CD4-positive, alpha-beta T cell treated with Interleukin-4 for 1 hour (primary cell): ENCODE measurements around the gene PIWIL4.

Source experiments
- DNase-seq, 2 donors: peaks; one replicate each; pipeline ENCODE4 v3.0.0-alpha.2; 2020 to 2022

PIWIL4 gene

DNA sequence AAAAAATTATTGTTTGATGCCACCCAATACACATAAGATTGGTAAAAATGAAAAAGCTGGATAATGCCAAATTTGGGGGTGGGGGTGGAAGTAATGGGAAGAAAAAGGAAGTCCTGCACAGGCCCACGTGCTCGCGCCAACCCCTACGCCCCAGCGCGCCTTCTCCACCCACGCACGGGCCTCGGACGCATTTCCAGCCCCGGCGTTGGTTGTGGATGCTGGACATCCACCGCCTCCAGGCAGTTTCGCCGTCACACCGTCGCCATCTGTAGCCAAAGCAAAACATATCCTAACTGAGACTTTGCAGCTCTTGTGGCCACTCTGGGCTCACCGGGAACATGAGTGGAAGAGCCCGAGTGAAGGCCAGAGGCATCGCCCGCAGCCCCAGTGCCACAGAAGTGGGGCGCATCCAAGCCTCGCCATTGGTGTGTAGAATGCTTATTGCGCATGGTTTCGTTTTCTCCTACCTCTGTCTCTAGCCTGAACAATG is at the start of gene PIWIL4:
Gene PIWIL4 (plus strand): TSS at position 188 of the 490 bp plus-strand sequence. CDS start 151 bp downstream, at position 339.
- DNase-seq: no peak

DNA sequence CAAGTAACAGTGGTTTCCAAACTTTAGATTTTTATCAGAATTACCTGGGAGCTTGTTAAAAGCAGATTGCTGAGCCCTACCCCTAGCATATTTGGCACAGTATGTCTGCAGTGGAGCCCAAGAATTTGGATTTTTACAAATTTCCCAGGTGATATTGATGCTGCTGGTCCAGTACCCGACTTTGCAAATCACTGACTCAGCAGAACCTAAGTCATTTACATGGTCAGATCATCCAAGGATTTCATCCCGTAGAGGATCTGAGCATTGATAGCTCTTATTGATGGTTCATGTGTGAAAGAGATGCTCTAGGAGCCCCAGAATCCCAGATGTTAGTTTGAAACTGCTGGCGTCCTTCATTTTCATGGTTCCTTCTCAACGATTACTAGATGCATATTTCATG is 48.9 kb upstream of the PIWIL4 start:
- DNase-seq: no peak

DNA sequence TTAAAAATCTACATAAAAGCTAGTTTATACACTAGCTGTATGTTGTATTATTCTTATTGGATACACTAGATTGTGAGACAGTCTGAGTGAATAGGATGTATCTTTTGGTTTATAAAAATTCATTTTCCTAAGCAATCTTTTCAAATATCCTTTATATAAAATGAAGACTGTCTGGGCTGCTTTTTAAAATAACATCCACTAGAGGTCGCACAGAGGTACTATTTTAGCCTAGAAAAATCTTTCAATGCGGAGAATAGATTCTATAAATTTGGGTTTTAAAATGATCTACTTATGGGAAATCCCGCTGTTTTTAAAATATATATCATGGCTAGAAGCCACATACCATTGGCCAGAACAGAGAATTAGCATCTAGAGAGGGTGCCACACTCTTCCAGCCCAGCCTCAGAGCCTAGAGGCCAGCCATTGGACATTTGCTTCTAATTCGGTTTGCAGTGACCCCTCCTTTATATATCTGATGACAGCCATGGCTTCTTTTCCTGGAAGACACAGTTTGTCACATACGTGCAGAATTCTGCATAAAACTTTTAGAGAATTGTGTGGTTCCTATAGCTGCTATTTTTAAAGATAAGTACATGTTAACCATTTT is 47.6 kb upstream of the PIWIL4 start:
- peak in 1 of 2 donors; percentile 49 for DNase-seq

DNA sequence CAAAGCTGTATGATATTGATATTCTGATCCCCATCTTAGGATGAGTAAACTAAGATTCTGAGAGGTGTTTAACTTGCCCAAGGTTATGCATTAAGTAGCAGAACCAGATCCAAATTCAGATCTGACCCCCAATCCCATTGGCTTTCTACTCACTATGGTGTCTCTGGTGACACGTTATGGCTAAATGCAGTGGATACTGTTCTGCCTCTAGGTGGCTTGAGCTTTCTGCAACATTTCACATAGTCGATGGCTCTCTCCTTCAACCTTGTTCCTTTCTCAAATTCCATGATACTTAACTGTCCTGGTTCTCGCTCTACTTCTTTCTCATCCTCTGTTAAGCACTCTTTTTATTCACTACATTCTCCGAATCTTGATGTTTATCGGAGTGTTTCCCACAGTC is 45.5 kb upstream of the PIWIL4 start:
- DNase-seq: no peak

DNA sequence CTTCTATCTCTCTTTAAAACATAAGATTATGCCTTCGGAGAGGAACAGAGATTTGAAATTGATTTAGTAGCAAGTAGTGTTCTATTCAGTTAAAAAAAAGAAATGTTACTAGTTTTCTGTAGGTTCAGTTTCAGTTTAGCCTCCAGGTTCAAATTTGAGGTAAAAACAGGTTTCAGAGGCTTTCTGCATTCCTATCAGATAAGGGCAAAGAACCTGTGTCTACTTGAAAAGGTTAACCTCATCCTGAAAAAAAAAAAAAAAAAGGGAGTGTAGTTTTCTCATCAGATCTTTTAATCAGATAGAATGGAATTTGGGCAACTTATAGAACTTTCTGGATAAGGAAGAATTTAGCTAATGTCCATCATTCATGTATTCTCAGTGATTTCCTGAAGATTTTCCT is 42.8 kb upstream of the PIWIL4 start:
- no peak for DNase-seq

DNA sequence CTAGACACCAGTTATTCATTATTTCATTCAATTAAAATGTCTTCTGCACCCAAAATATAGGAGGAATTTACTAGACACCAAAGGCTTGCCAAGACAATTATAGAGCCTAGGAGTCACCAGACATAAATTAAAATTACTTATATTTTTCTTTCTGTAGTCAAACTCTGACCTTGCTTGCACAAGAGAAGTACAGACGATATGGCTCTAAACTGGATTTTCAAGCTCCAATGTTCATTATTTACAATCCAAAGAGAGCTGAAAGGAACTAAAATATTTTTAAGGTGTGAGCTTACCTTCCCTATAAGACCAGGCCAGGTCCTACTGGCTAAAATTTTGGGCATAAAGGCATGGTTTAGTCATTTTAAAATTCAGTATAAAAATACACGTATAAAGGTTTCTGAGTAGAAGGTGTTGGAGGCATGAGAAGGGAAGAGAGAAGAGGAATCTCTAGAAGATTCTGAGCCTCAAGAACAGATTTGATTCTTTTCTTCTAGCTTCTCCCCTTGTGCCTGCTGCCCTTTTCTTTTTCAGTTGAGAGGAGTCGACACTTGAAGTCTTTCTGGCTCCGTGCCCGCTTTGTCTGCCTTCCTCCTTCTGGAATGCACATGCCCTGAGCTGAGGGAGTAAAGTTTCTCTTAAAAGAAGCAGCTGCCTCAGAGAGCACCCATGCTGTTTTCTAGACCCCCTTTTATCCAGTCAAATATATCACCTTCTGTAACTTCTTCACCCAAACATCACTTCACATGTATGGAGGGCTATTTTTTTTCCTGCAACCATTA is 41.4 kb upstream of the PIWIL4 start:
- DNase-seq: no peak

DNA sequence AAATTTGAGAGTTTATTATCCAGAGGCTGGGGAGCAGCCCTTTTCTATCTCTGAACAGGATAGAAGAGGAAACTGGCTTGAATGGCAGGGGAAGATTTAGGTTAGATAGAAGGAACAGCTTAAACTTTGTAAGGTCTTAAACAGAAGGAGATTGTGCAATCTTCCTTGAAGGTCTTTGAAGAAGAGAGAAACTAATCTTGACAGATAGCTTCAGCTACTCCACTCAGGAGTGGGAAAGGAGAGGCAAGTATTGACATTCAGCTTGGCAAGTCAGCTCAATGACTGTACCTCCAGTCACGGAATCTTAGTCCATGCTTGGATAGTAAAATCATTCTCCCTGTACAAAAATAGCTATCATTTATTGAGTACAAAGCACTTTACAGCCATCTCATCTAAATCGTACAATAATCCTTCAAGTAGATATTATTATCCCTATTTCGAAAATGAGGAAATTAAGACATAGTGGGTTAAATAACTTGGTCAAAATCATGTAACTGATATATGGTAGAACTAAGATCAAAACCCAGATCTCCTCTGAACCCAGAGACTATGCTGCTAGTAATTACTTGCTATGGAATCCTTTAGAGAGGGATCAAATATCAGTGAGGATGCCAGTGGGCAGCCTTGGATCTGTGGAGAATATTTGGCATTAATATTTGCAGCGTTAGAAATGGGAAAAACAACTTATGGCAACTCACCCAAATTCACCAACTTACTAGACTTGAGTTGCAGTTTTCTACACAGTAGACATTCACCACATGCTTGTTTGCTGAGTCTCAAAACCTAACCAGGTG is 40.3 kb upstream of the PIWIL4 start:
- no peak for DNase-seq

DNA sequence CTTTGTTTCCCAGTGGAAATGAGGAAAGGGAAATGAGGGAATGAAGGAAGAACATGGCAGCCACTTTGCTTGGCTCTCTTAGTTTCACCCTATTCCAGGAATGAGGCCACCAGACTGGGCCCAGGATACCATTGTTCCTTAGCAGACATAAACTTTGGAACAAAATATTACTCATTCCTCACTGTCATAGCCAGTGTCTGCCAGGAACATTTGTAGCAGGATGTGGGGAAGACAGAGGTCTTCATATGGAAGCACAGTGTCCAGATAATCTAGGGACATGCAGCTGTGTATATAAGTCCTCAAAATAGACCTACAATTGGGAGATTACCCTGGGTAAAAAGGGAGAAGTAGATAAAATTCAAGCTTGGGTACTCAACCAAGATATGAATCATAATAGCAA is 38.6 kb upstream of the PIWIL4 start:
- DNase-seq: no peak

DNA sequence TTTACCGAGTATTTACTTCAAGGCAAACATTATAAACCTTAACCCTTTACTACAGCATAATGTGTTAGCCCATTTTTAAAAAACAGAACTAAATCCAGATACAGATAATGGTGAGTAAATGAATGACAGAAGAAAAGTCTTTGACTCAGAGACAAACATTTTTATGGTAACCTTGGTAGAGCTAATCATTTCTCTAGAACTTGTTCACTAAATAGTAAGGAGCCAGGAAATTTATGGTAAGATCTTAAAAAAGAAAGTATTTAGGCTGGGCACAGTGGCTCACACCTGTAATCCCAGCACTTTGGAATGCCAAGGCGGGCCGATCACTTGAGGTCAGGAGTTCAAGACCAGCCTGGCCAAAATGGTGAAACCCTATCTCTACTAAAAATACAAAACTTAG is 35.0 kb upstream of the PIWIL4 start:
- DNase-seq: no peak

DNA sequence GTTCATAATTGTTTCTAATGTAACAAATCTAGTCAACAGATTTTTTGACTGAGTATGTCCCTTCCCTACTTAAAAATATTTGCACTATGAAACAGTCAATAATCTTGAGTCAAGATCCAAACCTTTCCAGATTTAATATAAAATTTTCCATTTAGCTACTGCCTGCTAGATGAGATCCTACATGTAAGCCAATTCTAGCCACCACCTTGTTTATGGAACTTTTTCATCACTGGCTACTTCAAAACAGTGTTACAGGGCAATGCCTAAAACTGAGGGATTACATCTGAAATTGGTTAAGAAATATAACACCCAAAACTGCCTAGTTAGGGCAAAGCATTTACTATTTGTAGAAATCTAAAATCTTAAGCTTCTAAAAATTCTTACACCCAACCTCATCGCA is 34.0 kb upstream of the PIWIL4 start:
- DNase-seq: no peak

DNA sequence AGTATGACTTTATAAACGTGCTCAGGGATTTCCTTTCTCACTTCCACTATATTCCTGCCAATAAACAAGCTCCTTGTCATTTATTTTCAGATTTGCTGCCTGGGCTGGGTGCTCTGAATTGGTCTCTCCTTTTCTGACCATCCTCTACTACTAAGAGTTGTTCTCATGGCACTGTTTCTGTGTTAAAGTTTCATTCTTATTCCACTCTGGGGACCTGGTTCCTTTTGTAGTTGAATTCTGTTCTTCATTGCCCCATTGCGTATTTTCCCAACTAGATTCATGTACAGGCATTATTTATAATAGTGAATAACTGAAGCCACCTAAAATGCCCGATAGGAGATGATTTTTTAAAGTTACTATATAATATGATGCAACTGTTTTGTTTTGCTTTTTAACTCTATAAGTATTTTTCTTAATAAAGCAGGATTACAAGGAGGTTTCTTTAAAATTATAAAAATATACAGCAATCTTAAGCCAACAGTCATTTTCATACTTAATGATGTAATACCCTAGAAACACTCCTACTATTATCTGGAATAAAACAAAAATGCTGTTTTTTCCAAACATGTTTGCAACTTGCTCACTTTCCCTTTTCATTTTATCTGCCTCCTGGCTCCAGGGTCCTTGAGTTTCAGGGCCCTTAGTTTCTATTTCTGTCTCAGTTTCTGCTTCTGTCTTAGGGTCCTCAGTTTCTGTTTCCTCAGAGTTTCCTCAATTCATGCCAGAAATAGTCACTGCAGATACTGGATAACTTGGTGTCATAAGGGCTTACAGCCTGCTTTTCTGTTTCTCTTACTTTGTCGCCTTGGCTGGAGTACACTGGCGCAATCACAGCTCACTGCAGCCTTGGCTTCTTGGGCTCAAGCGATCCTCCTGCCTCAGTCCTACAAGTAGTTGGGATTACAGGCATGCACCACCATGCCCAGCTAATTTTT is 33.2 kb upstream of the PIWIL4 start:
- no peak for DNase-seq

DNA sequence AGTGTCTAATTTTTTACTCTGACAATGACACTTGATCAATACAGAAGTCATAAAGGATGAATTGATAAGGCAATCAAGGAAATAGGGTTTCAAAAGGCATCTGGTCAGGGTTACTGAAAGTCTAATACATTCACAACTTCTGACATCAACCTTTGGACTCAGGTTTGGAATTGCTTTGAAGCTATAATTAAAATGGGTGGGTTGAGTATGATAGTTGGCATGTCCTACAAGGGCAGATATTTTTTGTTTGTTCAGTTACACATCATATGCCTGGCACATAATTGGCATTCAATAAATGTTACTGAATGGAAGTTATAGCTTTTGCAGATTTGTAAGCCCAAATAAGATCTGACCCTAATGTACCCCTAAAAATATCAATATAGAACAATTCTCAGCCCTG is 30.8 kb upstream of the PIWIL4 start:
- DNase-seq: no peak

DNA sequence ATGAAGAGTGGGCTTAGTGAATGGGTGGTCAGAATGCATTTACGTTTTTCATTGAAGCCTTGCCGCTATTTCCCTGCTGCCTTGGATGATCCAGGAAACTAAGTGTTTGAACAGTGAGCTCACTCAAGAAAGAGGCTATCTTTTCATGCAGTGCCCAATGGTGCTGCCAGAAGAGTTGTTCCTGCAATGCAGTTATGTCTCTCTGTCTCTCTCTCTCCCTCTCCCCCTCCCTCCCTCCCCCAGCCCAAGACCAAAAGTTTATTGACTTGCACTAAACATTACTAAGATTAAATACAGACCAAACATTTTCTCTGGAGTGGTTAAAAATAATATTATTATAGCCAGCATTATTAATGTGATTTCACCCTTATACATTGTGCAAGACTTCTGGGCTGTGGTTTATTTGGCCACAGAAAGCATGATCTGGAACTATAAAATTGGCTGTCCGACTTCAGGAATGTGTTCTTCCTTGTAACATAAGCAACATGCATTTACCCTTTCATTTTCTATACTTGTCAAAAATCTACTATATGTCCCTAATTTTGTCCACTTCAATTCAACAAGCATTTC is 30.1 kb upstream of the PIWIL4 start:
- no peak for DNase-seq

DNA sequence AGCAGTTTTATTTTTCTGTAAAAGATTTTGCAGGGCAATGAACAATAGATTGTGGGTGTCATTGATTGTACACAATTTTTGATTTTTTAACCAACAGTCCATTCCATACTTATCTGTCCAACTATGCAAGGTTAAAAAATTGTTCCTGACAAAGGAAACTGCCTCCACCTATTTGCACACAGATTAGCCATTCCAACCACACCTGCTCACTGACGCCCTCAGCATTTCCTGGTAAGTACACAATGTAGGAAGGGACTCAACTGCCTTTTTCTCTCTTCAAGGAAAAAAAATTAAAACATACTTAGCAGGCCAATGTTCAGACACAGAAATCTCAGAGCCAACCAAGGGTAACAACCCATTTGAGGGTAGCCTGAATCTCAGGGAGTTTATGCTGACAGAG is 27.7 kb upstream of the PIWIL4 start:
- no peak for DNase-seq

DNA sequence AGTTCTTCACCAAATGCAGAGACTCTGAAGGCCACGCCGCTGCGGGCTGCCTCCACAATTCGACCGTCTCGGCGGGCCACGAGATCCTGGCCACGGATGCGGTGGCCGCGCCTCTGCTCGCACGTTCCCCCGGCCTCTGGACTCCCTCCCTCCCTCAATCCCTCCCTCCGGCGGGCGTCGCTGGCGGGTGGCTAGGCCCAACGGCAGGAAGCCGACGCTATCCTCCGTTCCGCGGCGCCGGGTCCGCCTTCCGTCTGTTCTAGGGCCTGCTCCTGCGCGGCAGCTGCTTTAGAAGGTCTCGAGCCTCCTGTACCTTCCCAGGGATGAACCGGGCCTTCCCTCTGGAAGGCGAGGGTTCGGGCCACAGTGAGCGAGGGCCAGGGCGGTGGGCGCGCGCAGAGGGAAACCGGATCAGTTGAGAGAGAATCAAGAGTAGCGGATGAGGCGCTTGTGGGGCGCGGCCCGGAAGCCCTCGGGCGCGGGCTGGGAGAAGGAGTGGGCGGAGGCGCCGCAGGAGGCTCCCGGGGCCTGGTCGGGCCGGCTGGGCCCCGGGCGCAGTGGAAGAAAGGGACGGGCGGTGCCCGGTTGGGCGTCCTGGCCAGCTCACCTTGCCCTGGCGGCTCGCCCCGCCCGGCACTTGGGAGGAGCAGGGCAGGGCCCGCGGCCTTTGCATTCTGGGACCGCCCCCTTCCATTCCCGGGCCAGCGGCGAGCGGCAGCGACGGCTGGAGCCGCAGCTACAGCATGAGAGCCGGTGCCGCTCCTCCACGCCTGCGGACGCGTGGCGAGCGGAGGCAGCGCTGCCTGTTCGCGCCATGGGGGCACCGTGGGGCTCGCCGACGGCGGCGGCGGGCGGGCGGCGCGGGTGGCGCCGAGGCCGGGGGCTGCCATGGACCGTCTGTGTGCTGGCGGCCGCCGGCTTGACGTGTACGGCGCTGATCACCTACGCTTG is 23.2 kb upstream of the PIWIL4 start, which contains the start of gene FUT4:
Gene FUT4 (plus strand): TSS at position 227 of the 951 bp plus-strand sequence. CDS start 213 bp downstream, at position 440.
- peak; percentile 66 to 68 for DNase-seq

DNA sequence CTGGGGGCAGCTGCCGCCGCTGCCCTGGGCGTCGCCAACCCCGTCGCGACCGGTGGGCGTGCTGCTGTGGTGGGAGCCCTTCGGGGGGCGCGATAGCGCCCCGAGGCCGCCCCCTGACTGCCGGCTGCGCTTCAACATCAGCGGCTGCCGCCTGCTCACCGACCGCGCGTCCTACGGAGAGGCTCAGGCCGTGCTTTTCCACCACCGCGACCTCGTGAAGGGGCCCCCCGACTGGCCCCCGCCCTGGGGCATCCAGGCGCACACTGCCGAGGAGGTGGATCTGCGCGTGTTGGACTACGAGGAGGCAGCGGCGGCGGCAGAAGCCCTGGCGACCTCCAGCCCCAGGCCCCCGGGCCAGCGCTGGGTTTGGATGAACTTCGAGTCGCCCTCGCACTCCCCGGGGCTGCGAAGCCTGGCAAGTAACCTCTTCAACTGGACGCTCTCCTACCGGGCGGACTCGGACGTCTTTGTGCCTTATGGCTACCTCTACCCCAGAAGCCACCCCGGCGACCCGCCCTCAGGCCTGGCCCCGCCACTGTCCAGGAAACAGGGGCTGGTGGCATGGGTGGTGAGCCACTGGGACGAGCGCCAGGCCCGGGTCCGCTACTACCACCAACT is 22.4 kb upstream of the PIWIL4 start:
- DNase-seq: no peak

DNA sequence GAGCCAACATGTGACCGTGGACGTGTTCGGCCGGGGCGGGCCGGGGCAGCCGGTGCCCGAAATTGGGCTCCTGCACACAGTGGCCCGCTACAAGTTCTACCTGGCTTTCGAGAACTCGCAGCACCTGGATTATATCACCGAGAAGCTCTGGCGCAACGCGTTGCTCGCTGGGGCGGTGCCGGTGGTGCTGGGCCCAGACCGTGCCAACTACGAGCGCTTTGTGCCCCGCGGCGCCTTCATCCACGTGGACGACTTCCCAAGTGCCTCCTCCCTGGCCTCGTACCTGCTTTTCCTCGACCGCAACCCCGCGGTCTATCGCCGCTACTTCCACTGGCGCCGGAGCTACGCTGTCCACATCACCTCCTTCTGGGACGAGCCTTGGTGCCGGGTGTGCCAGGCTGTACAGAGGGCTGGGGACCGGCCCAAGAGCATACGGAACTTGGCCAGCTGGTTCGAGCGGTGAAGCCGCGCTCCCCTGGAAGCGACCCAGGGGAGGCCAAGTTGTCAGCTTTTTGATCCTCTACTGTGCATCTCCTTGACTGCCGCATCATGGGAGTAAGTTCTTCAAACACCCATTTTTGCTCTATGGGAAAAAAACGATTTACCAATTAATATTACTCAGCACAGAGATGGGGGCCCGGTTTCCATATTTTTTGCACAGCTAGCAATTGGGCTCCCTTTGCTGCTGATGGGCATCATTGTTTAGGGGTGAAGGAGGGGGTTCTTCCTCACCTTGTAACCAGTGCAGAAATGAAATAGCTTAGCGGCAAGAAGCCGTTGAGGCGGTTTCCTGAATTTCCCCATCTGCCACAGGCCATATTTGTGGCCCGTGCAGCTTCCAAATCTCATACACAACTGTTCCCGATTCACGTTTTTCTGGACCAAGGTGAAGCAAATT is 21.7 kb upstream of the PIWIL4 start:
- no peak for DNase-seq

DNA sequence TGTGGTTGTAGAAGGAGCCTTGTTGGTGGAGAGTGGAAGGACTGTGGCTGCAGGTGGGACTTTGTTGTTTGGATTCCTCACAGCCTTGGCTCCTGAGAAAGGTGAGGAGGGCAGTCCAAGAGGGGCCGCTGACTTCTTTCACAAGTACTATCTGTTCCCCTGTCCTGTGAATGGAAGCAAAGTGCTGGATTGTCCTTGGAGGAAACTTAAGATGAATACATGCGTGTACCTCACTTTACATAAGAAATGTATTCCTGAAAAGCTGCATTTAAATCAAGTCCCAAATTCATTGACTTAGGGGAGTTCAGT is 21.1 kb upstream of the PIWIL4 start:
- no peak for DNase-seq

DNA sequence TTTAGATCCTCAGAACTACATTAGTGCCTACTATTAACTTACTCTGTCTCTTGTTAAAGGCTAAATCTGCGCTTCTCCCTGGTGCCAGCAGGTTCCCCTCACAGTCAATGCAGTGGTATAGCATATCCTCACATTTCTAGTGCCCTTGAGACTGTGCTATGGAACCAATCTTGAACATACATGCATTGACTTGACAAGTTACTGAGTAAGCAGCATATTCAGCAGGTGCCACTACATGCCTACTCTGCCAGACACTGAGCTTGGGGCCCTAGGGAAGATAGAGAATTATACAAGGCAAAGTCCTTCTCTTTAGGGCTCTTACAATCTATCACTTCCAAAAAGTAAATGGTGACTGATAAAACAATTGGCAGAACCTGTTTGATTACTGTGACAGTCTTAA is 20.3 kb upstream of the PIWIL4 start:
- no peak for DNase-seq

DNA sequence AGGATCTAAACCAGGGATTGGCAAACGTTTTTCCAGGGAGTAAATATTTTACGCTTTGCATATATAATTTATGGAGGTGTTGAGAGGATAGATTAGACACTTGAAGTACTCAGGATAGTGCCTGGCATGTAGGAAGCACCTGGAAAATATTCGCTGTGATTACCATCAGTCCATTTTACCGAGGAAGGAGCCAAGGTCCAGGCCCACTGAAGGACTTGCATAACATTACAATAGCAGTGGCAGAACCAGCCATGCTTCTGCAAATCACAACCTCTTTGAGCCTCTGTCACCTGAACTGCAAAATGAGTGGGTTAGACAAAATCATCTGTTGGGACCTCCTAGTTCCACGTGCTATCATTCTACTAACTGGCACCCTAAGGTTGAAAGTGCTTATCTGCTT is 18.0 kb upstream of the PIWIL4 start:
- no peak for DNase-seq
